Measurements from ENCODE around the gene B4GALNT4.
"Not testable (repeated sequence)": the region's sequence is repeated elsewhere in the genome, so short reads cannot be mapped to it uniquely, and the experiment has no call there.

The B4GALNT4 gene

DNA sequence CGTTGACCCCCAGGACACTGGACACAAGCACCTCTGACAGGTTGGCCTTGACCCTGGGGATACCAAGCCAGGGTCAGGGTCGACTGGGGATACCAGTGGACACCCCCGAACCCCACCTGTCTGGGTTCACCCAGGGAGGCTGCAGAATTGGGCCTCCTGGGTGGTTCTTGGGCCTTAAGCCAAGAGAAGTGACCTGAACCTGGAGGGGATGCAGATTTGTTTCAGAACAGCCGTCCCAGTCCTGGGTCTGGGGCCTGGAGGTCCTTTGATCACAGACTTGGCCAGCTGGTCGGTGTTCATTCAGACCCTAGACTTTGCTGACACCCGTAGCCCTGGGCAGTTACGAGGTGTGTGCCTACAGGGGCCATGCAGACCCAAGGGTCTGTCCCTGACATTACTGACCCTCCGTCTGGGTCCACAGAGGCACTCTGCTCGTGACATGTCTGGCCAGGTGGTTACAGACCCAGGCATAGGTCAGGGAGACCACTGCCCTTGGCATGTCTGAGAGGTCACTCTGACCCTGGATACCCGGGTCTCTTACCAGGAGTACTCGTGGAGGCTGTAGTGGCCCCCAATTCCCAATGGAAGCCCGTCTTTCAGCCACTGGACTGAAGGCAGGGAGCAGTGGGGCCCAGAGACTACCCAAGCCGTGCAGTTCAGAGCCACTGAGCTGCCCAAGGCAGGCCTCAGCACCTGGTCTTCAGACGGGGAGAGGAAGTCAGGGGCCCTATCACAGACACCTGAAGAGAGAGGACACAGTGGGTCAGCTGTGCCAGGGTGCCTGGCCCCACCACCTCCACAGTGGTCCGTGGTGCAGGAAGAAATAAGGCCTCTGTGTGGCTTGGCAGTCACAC lies 39.1 kb downstream of the B4GALNT4 start:
- ATAC-seq, result no peak
- Mint-ChIP-seq H3K4me1 (peaks cover 17% of the 10 kb centered on the region), H3K27me3 (no peaks in the 10 kb centered on the region), H3K27ac (no peak overlapping the region), H3K36me3 (no peaks in the 10 kb centered on the region), H3K4me3 (no peak overlapping the region), H3K9me3 (no peaks in the 10 kb centered on the region)

DNA sequence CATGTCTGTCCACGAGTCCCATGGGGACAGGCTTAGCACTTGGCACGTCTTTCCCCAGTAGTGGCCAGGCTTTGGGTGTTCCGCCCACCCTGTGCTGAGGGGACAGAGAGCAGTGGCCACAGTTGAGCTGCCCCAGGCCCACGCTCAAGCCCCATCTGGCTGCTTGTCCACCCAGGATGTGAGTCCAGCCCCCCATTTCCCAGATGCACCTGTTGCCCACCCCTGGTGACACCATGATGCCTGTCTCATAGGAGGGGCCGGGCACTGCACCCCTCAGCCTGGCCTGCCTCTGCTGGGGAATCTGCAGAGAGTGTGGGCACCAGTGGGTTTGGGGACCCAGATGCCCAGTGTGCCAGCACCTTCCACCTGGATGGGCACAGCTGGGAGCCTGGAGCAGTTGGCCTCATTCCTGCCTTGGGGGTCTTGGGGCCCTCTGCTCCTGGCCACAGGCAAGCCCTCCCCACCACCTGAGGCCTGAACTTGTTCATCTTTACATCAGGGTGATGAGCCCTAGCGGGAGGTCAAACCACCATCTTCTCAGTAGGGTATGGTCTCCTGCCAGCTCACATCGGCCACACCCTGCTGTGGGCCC lies 39.8 kb downstream of the B4GALNT4 start:
- H3K36me3 Mint-ChIP-seq, result no peaks in the 10 kb centered on the region
- peaks cover 23% of the 10 kb centered on the region for H3K4me1 Mint-ChIP-seq
- H3K4me3 Mint-ChIP-seq, result no peak overlapping the region
- H3K27ac Mint-ChIP-seq, result no peak overlapping the region
- no peak for ATAC-seq
- H3K9me3 Mint-ChIP-seq, result no peaks in the 10 kb centered on the region
- no peaks in the 10 kb centered on the region for H3K27me3 Mint-ChIP-seq

DNA sequence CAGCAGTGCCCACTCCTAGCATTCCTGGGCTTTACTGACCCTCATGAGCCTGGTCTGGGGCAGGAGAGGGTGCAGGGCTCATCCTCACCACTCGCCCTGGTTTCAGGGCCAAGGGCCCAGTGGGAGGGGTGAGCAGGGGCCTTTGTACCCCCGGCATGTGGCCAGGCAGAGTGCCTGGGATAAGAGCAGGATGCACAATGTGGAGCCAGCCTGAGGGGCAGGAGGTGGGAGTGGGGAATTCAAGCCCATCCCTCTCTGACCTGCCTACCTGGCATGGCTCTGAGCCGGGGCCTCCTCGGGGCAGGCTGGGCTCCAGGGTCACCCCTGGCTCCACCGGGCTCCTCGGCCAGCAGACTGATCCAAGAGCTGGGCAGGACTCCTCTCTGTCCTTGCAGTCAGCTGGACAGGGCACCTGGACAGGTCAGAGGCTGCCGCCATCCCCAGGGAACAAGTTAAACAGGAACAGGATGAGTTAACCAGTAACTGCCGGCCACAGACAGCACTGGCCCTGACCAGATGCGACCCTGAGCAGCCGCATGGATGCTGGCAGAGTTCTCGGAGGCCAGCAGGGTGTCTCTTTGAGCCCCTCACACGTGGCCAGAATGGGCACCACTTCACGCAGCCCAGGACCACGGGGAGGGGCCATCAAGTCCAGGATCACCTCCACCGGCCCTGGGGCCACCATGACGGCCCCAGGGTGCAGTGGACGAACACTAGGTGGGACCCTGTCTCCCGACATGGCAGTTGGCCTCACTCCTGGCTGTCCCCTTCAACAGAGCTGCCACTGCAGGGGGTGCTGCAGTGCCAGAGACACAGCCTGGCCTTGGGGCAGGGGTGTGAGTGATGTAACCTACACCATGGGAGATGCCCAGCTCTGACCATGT lies 40.5 kb downstream of the B4GALNT4 start:
- no peaks in the 10 kb centered on the region for H3K36me3 Mint-ChIP-seq
- H3K4me3 Mint-ChIP-seq, result no peak overlapping the region
- no peak overlapping the region for H3K27ac Mint-ChIP-seq
- no peaks in the 10 kb centered on the region for H3K9me3 Mint-ChIP-seq
- peaks cover 30% of the 10 kb centered on the region for H3K4me1 Mint-ChIP-seq
- no peak for ATAC-seq
- no peaks in the 10 kb centered on the region for H3K27me3 Mint-ChIP-seq

DNA sequence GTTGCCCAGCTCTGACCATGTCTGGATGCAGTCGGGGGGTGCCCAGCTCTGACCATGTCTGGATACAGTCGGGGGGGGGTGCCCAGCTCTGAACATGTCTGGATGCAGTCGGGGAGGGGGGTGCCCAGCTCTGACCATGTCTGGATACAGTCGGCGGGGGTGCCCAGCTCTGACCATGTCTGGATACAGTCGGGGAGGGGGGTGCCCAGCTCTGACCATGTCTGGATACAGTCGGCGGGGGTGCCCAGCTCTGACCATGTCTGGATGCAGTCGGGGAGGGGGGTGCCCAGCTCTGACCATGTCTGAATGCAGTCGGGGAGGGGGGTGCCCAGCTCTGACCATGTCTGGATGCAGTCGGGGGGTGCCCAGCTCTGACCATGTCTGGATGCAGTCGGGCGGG lies 41.4 kb downstream of the B4GALNT4 start:
- not testable (repeated sequence) for H3K36me3 Mint-ChIP-seq, H3K27ac Mint-ChIP-seq, ATAC-seq, H3K4me3 Mint-ChIP-seq, H3K27me3 Mint-ChIP-seq, H3K9me3 Mint-ChIP-seq
- peaks cover 33% of the 10 kb centered on the region for H3K4me1 Mint-ChIP-seq

DNA sequence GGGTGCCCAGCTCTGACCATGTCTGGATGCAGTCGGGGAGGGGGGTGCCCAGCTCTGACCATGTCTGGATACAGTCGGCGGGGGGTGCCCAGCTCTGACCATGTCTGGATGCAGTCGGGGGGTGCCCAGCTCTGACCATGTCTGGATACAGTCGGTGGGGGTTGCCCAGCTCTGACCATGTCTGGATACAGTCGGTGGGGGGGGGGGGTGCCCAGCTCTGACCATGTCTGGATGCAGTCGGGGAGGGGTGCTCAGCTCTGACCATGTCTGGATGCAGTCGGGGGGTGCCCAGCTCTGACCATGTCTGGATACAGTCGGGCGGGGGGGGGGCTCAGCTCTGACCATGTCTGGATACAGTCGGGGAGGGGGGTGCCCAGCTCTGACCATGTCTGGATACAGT lies 42.2 kb downstream of the B4GALNT4 start:
- H3K4me1 Mint-ChIP-seq, result peaks cover 41% of the 10 kb centered on the region
- not testable (repeated sequence) for H3K27ac Mint-ChIP-seq, ATAC-seq, H3K36me3 Mint-ChIP-seq, H3K9me3 Mint-ChIP-seq, H3K27me3 Mint-ChIP-seq, H3K4me3 Mint-ChIP-seq

- no peaks in the 10 kb centered on the region for H3K27me3 Mint-ChIP-seq
- H3K36me3 Mint-ChIP-seq, result no peaks in the 10 kb centered on the region
- H3K4me3 Mint-ChIP-seq, result no peak overlapping the region
- no peak for ATAC-seq
- H3K9me3 Mint-ChIP-seq, result no peaks in the 10 kb centered on the region
- H3K4me1 Mint-ChIP-seq, result peaks cover 39% of the 10 kb centered on the region
- no peak overlapping the region for H3K27ac Mint-ChIP-seq
Observed at GRCh38 chr11:412641-413119, 43.4 kb downstream of the B4GALNT4 start.

DNA sequence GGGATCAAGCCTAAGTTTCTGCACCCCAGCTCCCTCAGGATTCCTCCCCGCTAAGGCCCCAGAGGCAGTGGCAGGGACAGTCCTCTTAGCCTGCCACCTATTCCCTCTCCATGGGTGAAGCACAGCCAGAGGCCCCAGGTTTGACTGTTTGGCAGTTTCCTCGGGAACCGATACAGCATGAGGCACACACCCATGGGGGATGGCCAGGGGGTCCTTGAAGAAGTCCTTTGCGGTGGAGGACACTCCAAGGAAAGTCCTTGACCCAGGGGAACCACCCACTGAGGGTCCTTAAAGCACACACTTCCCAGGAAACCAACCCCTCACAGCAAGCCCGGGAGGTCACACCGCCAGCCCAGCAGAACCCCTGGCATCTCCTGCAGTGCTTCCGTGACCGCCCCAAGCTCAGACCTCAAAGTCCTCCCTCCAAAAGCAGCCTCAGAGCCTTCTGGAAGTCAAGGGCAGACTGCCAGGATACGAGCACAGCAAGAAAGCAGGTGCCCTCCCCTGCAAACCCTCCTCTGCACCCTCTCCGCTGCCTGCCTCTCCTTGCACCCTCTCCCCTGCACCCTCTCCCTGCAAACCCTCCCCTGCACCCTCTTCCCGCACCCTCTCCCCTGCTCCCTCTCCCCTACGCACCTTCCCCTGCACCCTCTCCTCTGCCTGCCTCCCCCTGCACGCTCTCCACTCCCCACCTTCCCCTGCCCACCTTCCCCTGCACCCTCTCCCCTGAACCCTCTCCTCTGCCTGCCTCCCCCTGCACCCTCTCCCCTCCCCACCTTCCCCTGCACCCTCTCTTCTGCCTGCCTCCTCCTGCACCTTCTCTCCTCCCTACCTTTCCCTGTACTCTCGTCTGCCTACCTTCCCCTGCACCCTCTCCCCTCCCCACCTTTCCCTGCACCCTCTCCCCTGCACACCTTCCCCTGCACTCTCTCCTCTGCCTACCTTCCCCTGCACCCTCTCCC lies 44.1 kb downstream of the B4GALNT4 start:
- Mint-ChIP-seq H3K4me3 (no peak overlapping the region), H3K27ac (no peak overlapping the region), H3K36me3 (no peaks in the 10 kb centered on the region), H3K4me1 (peaks cover 37% of the 10 kb centered on the region), H3K27me3 (no peaks in the 10 kb centered on the region), H3K9me3 (no peaks in the 10 kb centered on the region)
- ATAC-seq, result no peak

GRCh38 chr11:414318-414857 lies 45.1 kb downstream of the B4GALNT4 start:
- ATAC-seq, result peak; percentile 34
- Mint-ChIP-seq H3K27ac (peak overlapping the region; percentile 38), H3K4me3 (peak overlapping the region; percentile 70), H3K9me3 (no peaks in the 10 kb centered on the region), H3K4me1 (peaks cover 37% of the 10 kb centered on the region), H3K36me3 (no peaks in the 10 kb centered on the region), H3K27me3 (no peaks in the 10 kb centered on the region)

DNA sequence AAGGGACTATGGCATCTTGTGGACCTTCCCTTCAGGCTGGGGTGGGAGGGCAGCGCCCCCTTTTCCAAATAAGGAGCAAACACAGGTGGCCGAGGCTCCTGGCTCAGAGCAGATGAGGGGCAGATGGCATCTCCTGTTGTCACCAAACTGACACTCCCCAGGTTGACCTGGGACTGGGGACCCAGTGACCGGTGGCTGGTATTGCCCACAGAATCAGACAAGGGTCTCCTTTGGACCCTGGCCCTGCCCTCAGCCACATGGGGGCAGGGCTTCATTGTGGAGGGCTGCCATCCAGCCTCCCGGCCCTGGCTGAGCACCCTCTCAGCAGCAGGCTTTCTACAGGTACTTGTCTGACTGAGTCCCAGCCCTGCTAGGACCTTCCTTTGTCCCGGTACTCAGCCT lies 46.3 kb downstream of the B4GALNT4 start:
- Mint-ChIP-seq H3K36me3 (no peaks in the 10 kb centered on the region), H3K4me3 (peak overlapping the region; percentile 70), H3K4me1 (peaks cover 37% of the 10 kb centered on the region), H3K27ac (peak overlapping the region; percentile 38), H3K9me3 (no peaks in the 10 kb centered on the region), H3K27me3 (no peaks in the 10 kb centered on the region)
- ATAC-seq, result no peak

DNA sequence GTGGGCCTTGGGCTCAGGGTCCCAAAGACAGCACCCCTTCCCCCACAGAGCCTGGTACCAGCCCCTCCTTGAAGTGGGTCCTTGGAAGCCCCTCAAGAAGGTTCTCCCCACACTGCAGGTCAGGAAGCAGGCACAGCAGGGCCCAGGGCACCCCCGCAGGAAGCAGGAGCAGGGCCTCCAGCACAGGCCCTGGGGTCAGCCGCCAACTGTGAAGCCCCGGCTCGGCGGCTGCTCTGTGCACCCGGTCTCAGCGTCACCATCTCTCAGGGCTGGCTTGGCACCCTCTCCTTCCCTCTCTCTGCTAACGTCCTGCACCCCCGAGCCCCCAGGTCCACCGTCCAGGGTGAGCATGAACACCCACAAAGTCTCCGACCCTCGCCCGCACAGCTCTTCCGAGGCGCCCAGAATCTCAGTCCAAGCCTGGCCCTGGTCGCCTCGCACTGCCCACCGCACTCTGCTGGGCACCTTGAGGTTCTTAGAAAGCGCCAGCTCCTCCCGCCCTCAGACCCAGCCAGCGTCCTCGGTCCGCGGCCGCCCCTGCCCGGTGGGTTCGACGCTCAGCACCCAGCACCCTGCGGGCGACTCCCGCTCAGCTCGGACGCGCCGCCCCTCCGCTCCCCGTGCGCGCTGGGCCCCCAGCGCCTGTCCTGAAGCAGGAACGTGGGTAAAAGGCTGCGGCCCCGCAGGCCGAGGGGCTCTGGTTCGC lies 46.9 kb downstream of the B4GALNT4 start:
- peak overlapping the region; percentile 70 for H3K4me3 Mint-ChIP-seq
- peaks cover 37% of the 10 kb centered on the region for H3K4me1 Mint-ChIP-seq
- no peaks in the 10 kb centered on the region for H3K27me3 Mint-ChIP-seq
- H3K36me3 Mint-ChIP-seq, result no peaks in the 10 kb centered on the region
- H3K27ac Mint-ChIP-seq, result peak overlapping the region; percentile 38
- no peaks in the 10 kb centered on the region for H3K9me3 Mint-ChIP-seq
- no peak for ATAC-seq

DNA sequence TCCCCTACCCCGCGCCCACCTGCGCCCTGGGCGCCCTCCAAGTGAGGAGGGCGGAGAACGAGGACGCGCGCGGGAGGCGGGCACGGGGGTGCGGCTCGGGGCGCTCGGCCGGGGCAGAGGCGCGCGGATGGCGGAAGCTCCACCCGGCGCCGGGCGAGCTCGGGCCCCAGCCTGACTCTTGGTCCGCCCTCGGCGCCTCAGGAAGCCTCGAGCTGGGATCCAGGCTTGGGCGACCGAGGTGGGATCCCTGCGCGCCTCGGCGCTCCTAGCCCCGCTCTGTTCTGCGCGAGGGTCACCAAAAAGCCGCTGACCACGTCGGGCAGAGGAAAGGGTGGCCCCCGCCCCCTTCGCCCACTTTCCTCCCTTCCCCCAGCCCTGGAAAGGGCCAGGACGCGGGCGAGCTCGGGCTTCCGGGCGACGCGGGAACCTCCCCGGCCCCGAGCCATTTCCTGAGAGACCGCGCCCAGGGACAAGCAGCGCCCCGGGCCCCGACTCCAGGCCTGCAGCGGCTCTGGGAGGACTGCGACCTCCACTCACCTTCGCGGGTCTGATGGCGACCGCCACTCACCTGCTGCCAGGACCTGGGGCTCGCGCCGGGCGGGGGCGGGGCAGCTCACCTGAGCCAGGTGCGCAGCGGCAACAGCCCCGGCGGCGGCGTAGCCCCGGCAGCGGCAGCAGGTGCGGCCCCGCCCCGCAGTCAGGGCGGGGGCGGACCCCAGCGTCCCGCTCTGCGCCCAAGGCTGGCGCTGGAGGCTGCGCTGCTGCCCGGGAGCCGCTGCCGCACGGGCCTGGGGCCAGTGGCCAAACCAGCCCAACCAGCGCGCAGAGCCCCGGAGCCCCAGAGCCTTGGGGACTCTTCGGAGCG lies 47.7 kb downstream of the B4GALNT4 start:
- ATAC-seq, result peak; percentile 68
- Mint-ChIP-seq H3K36me3 (no peaks in the 10 kb centered on the region), H3K27ac (peak overlapping the region; percentile 38), H3K4me1 (peaks cover 37% of the 10 kb centered on the region), H3K4me3 (peak overlapping the region; percentile 75), H3K27me3 (no peaks in the 10 kb centered on the region), H3K9me3 (no peaks in the 10 kb centered on the region)

GRCh38 chr11:417652-418342 lies 48.5 kb downstream of the B4GALNT4 start:
- Mint-ChIP-seq H3K27ac (no peak overlapping the region), H3K27me3 (no peaks in the 10 kb centered on the region), H3K4me3 (peak overlapping the region; percentile 75), H3K4me1 (peaks cover 36% of the 10 kb centered on the region), H3K9me3 (no peaks in the 10 kb centered on the region), H3K36me3 (no peaks in the 10 kb centered on the region)
- no peak for ATAC-seq
